HepG2 (cell line): Measurements from ENCODE around the gene RBM18. TPM values are rescaled to one million over a fixed set of nuclear protein-coding genes. Genes with fewer than 3 reads are reported as not detected.

Experiments used
- ATAC-seq: fragments of 200-7000 bp; cut with Tn5 transposase; 3 replicates; pipeline ENCODE4 v1.9.1; 2020; ENCODE audit warnings: mild to moderate bottlenecking, moderate library complexity
- BruUV-seq: library from RNA; stranded (reverse); fragments of 400-500 nt; replicated peaks from 2 replicates; lab custom pipeline; 2021; lab: Mats Ljungman, UMichigan
- CTCF ChIA-PET: fragments of 300-600 bp; formaldehyde crosslinking; extraction: SDS; loops from one replicate; lab custom pipeline; 2021; ENCODE audit warnings: low total read pairs, inconsistent platforms, low intra/inter-chr PET ratio; lab: Yijun Ruan, JAX
- POLR2A ChIA-PET: fragments of 350-600 bp; sonication (Branson Sonifier 250); formaldehyde crosslinking; loops from one replicate; lab custom pipeline; 2020; ENCODE audit warnings: antibody characterized with exemption, inconsistent platforms; lab: Yijun Ruan, JAX
- DNase-seq: peaks from one replicate; pipeline ENCODE4 v3.0.0-alpha.2; 2015; ENCODE audit warnings: low spot score
- FAIRE-seq: peaks from 3 replicates; lab custom pipeline; 2011; peaks lifted over from hg19 to GRCh38; lab: Jason Lieb, UNC
- H2AFZ ChIP-seq: one replicate; pipeline ENCODE4 v1.6.1; 2011; ENCODE audit warnings: low read length, inconsistent platforms
- H3K27ac ChIP-seq: fragments of 300-600 bp; 3 replicates; pipeline ENCODE4 v1.8.0; 2011; ENCODE audit warnings: mixed run types, mild to moderate bottlenecking, mixed read lengths, low read length, inconsistent platforms; ENCODE audit not compliant: insufficient read depth; ENCODE audit errors: extremely low read length
- H3K27me3 ChIP-seq, 2 experiments: fragments of 200-600 bp in 1 of 2; 2 replicates in 1 of 2; 3 replicates in 1 of 2; pipeline versions ENCODE4 v1.6.0 to v1.8.0; 2011; ENCODE audit warnings: low read length in 2 of 2, mild to moderate bottlenecking in 2 of 2, moderate library complexity in 2 of 2, inconsistent platforms in 1 of 2; ENCODE audit not compliant: insufficient read depth in 2 of 2, control insufficient read depth in 1 of 2
- H3K36me3 ChIP-seq, 2 experiments: fragments of 200-600 bp in 1 of 2; replicated peaks in 1 of 2; 2 replicates in 1 of 2; 3 replicates in 1 of 2; pipeline versions ENCODE4 v1.5.1 to v1.8.0; 2011; ENCODE audit warnings: low read length in 2 of 2, inconsistent platforms in 1 of 2; ENCODE audit not compliant: insufficient read depth in 2 of 2, control insufficient read depth in 1 of 2
- H3K4me1 ChIP-seq: 2 replicates; pipeline ENCODE4 v1.5.1; 2012; ENCODE audit warnings: low read length, inconsistent platforms; ENCODE audit not compliant: insufficient read depth
- H3K4me2 ChIP-seq: 2 replicates; pipeline ENCODE4 v1.6.0; 2011; ENCODE audit warnings: low read depth, low read length, inconsistent platforms
- H3K4me3 ChIP-seq, 3 experiments: fragments of 200-600 bp in 1 of 3; sonication (generic), shearing (Covaris generic) in 1 of 3; replicated peaks in 1 of 3; 2 replicates each; pipeline ENCODE4 v1.5.1; 2011 to 2016; ENCODE audit warnings: low read length in 3 of 3, inconsistent platforms in 2 of 3, low read depth in 2 of 3, mild to moderate bottlenecking in 2 of 3, control low read depth in 1 of 3, mixed read lengths in 1 of 3; ENCODE audit not compliant: insufficient read depth in 1 of 3
- H3K79me2 ChIP-seq: one replicate; pipeline ENCODE4 v1.6.1; 2011; ENCODE audit warnings: low read length, inconsistent platforms; ENCODE audit not compliant: insufficient read depth
- H3K9ac ChIP-seq: 2 replicates; pipeline ENCODE4 v1.6.0; 2011; ENCODE audit warnings: mild to moderate bottlenecking, low read depth, low read length, inconsistent platforms; ENCODE audit not compliant: insufficient read depth
- H3K9me3 ChIP-seq: 2 replicates; pipeline ENCODE4 v1.5.1; 2012; ENCODE audit warnings: mild to moderate bottlenecking, low read length
- H4K20me1 ChIP-seq: 2 replicates; pipeline ENCODE4 v1.6.0; 2011; ENCODE audit warnings: inconsistent platforms, mild to moderate bottlenecking, low read length, moderate library complexity; ENCODE audit not compliant: insufficient read depth
- AKAP8 ChIP-seq: sonication (generic); formaldehyde crosslinking; IDR thresholded peaks from 2 replicates; pipeline ENCODE4 v1.5.1; 2020; ENCODE audit warnings: mild to moderate bottlenecking, missing genetic modification reagents
- HNRNPK ChIP-seq: fragments of 200-400 bp; formaldehyde crosslinking; IDR thresholded peaks from 2 replicates; pipeline ENCODE4 v1.6.1; 2018; ENCODE audit warnings: low read length, low read depth, moderate library complexity, mild to moderate bottlenecking; ENCODE audit not compliant: poor library complexity, severe bottlenecking
- HNRNPLL ChIP-seq: fragments of 200-400 bp; formaldehyde crosslinking; IDR thresholded peaks from 2 replicates; pipeline ENCODE4 v1.6.1; 2017; ENCODE audit warnings: mild to moderate bottlenecking, low read depth, low read length; ENCODE audit not compliant: poor library complexity, severe bottlenecking
- KDM6A ChIP-seq: IDR thresholded peaks from 2 replicates; pipeline ENCODE4 v1.6.1; 2016; ENCODE audit warnings: low read depth
- MAFG ChIP-seq: sonication (generic); formaldehyde crosslinking; IDR thresholded peaks from 2 replicates; pipeline ENCODE4 v1.5.1; 2020; ENCODE audit warnings: mild to moderate bottlenecking, missing genetic modification reagents
- PAF1 ChIP-seq: IDR thresholded peaks from 2 replicates; pipeline ENCODE4 v1.6.1; 2016; ENCODE audit warnings: missing genetic modification reagents, missing compliant biosample characterization
- PCBP2 ChIP-seq: fragments of 200-400 bp; formaldehyde crosslinking; optimal IDR thresholded peaks from 2 replicates; pipeline ENCODE3; 2018; ENCODE audit warnings: low read length, low read depth; ENCODE audit not compliant: poor library complexity, severe bottlenecking
- POLR2A ChIP-seq, 2 experiments: IDR thresholded peaks; 2 replicates each; pipeline ENCODE4 v1.6.1; 2011; ENCODE audit warnings: low read depth in 2 of 2, low read length in 2 of 2, mild to moderate bottlenecking in 1 of 2, moderate library complexity in 1 of 2; ENCODE audit not compliant: insufficient read depth in 1 of 2
- TCF7L2 ChIP-seq: IDR thresholded peaks from 2 replicates; pipeline ENCODE4 v1.6.1; 2011; ENCODE audit warnings: mild to moderate bottlenecking, low read depth, low read length, moderate library complexity
- ZIK1 ChIP-seq: sonication (generic); formaldehyde crosslinking; IDR thresholded peaks from 2 replicates; pipeline ENCODE4 v1.5.0; 2020; ENCODE audit warnings: mild to moderate bottlenecking, low read depth, missing genetic modification reagents, borderline replicate concordance
- ZNF230 ChIP-seq: sonication (generic); formaldehyde crosslinking; IDR thresholded peaks from 2 replicates; pipeline ENCODE4 v1.4.0; 2020; ENCODE audit warnings: mild to moderate bottlenecking, missing genetic modification reagents
- ZNF253 ChIP-seq: sonication (generic); formaldehyde crosslinking; IDR thresholded peaks from 2 replicates; pipeline ENCODE4 v1.8.0; 2022; ENCODE audit warnings: mild to moderate bottlenecking, missing genetic modification reagents, borderline replicate concordance
- ZNF431 ChIP-seq: sonication (generic); formaldehyde crosslinking; IDR thresholded peaks from 2 replicates; pipeline ENCODE4 v1.9.0; 2022; ENCODE audit warnings: missing genetic modification reagents, low read depth, mild to moderate bottlenecking, borderline replicate concordance
- ZNF501 ChIP-seq: sonication (generic); formaldehyde crosslinking; IDR thresholded peaks from 2 replicates; pipeline ENCODE4 v1.5.1; 2020; ENCODE audit warnings: mild to moderate bottlenecking, moderate library complexity, missing genetic modification reagents
- ZNF546 ChIP-seq: sonication (generic); formaldehyde crosslinking; conservative IDR thresholded peaks from 2 replicates; pipeline ENCODE4 v1.8.1; 2023; ENCODE audit warnings: mild to moderate bottlenecking, missing genetic modification reagents
- ZNF552 ChIP-seq: sonication (generic); formaldehyde crosslinking; IDR thresholded peaks from 2 replicates; pipeline ENCODE4 v1.9.0; 2022; ENCODE audit warnings: missing genetic modification reagents, mild to moderate bottlenecking, borderline replicate concordance
- ZNF749 ChIP-seq: sonication (generic); formaldehyde crosslinking; IDR thresholded peaks from 2 replicates; pipeline ENCODE4 v1.8.0; 2022; ENCODE audit warnings: mild to moderate bottlenecking, missing genetic modification reagents, moderate library complexity, borderline replicate concordance
- WGBS: methylation state at CpG from one replicate; pipeline ENCODE4 v1.1.6; 2017; ENCODE audit warnings: low lambda C conversion rate; 5-methylcytosine and 5-hydroxymethylcytosine counted together
- in situ Hi-C: cut with HindIII; loops from 2 replicates; pipeline ENCODE4 v1.10.0; 2017; ENCODE audit warnings: low pct_unique_long_range_greater_than_20kb; ENCODE audit not compliant: extremely low pct_ligation_motif_present
- intact Hi-C: fragments of 100-400 bp; cut with micrococcal nuclease; formaldehyde crosslinking; loops from one replicate; pipeline ENCODE4 v1.10.0; 2022; ENCODE audit not compliant: unreplicated experiment
- polyA plus RNA-seq, 8 experiments: library from polyadenylated mRNA; depleted of rRNA in 3 of 8; stranded (reverse) in 7 of 8; unstranded in 1 of 8; fragments of >200 nt; fragmentation: Illumina TruSeq in 4 of 8; extraction: Trizol in 4 of 8; gene quantifications; 2 replicates each; pipeline versions ENCODE4 v1.2.1 to v1.2.3, GENCODE V29; 2011 to 2016; ENCODE audit warnings: low read depth in 4 of 8, missing spikeins in 1 of 8, mixed read lengths in 1 of 8; ENCODE audit not compliant: insufficient read depth in 1 of 8
- total RNA-seq, 5 experiments: library from RNA; depleted of rRNA; stranded (reverse); fragments of >200 nt; fragmentation: Illumina TruSeq; extraction: Trizol; gene quantifications; 2 replicates each; pipeline ENCODE4 v1.2.3, GENCODE V29; 2016; ENCODE audit warnings: low read depth in 1 of 5

Gene RBM18
- total and polyA plus RNA-seq, 2 of the 13 experiments (the other 11 are each of a cell fraction or from before 2014, with no cell fraction given), result 12.6 to 16.6 TPM

DNA sequence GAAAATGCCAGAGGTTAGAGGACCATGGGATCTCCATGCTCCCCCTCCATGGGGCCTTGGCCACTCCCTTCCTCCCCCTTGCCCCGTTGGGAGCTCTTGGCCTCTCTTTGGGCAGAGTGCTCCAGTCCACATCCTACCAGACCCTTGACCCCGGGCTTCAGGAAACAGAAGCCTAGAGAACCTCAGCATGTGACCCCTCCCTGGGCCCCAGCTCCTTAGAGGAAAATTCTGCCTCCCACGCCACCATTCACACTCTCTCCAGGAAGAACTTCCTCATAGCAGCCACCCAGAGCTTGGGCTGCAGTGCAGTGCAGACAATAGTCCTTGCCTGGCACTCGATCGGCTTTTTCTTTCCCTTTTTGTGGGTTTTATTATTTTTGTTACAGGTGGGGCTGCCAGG lies 41.8 kb downstream of the RBM18 start:
- in situ Hi-C loops (no loop called here), intact Hi-C loops (no loop called here)
- POLR2A ChIA-PET, result no interaction called here
- no peaks in the 10 kb centered on the region for H4K20me1 ChIP-seq
- peaks cover 43% of the 10 kb centered on the region for H3K4me1 ChIP-seq
- peaks cover 6 to 94% of the 10 kb centered on the region in 2 experiments; a peak in 4 of 5 replicates for H3K27me3 ChIP-seq
- 36% methylated on average over 3 of the region's 5 CpGs for WGBS
- H3K36me3 ChIP-seq, result no peaks in the 10 kb centered on the region
- H3K4me3 ChIP-seq, result no peak overlapping the region
- DNase-seq, result no peak
- H3K9me3 ChIP-seq, result no peaks in the 10 kb centered on the region
- no peaks in the 10 kb centered on the region for H3K79me2 ChIP-seq
- H3K27ac ChIP-seq, result no peak overlapping the region
- ATAC-seq, result no peak
- TF ChIP-seq HNRNPK, result no peak
- TF ChIP-seq POLR2A (IDR thresholded peaks at IDR 0.05; ENCODE audit: insufficient read depth in 1 of 2, low read depth in 2 of 2, low read length in 2 of 2), result no peak
- no peak for TF ChIP-seq TCF7L2
- no peak for TF ChIP-seq ZNF431 (CRISPR knock-in tag)
- no peak for TF ChIP-seq PCBP2
- TF ChIP-seq AKAP8 (CRISPR knock-in tag), result no peak
- no peak for TF ChIP-seq PAF1 (CRISPR knock-in tag)
- TF ChIP-seq KDM6A (CRISPR knock-in tag), result no peak
- TF ChIP-seq ZNF253 (CRISPR knock-in tag), result no peak
- TF ChIP-seq ZIK1 (CRISPR knock-in tag), result no peak
- no peak for TF ChIP-seq ZNF749
- TF ChIP-seq ZNF552 (CRISPR knock-in tag), result no peak
- TF ChIP-seq ZNF501 (CRISPR knock-in tag), result no peak
- no peak for TF ChIP-seq ZNF230
- no peak for TF ChIP-seq ZNF546 (CRISPR knock-in tag)
- no peak for TF ChIP-seq HNRNPLL
- no peak for TF ChIP-seq MAFG (CRISPR knock-in tag)
- CTCF ChIA-PET, result no interaction called here
- BruUV-seq, result no TSS peak
- no peak overlapping the region for H3K9ac ChIP-seq
- FAIRE-seq, result no peak
- no peak overlapping the region for H2AFZ ChIP-seq
- H3K4me2 ChIP-seq, result no peak overlapping the region
